Ammon's horn (tissue), 1 donor: ENCODE results near the gene HELZ.
"Not testable (repeated sequence)": the region's sequence is repeated elsewhere in the genome, so short reads cannot be mapped to it uniquely, and the experiment has no call there.

Experiments
- DNase-seq: peaks from one replicate; pipeline ENCODE4 v3.0.0-alpha.2; 2016; ENCODE audit warnings: low spot score

Gene HELZ

DNA sequence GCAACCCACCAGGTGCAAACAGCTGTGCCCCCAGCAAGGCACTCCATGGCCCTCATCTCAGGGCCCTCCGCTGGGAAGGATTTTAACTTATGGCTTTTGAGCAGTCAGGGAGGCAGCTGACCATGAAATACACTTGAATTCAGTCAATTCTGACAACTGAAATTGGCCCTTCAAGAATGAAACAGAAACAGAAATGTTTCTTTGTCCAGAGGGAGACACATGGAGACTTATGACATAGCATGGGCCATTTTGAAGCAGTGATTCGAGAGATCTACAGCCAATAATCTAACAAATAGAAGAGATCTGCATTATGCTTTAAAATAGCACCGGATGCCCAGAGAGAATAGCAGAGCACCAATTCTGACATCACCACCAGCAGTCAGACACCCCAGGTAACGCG lies 193.2 kb downstream of the HELZ start:
- DNase-seq = no peak

DNA sequence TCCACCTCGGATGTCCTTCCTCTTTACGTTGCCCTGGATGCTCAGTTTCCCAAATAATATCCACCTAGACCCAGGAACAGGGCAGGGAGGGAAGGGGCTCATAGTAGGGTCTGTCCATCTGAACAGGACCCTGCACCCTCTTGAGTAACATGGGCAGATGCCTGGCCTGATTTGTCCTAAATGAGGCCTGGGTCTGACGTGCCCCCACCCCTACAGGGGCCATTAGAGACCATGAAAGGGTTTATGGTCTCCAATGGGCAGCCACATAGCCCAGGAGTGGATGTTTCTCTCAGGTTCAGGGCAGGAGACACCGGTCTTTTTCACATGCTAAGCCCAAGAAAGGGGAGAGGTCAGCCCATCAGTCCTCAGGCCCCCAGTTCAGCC lies 193.8 kb downstream of the HELZ start:
- no peak for DNase-seq

DNA sequence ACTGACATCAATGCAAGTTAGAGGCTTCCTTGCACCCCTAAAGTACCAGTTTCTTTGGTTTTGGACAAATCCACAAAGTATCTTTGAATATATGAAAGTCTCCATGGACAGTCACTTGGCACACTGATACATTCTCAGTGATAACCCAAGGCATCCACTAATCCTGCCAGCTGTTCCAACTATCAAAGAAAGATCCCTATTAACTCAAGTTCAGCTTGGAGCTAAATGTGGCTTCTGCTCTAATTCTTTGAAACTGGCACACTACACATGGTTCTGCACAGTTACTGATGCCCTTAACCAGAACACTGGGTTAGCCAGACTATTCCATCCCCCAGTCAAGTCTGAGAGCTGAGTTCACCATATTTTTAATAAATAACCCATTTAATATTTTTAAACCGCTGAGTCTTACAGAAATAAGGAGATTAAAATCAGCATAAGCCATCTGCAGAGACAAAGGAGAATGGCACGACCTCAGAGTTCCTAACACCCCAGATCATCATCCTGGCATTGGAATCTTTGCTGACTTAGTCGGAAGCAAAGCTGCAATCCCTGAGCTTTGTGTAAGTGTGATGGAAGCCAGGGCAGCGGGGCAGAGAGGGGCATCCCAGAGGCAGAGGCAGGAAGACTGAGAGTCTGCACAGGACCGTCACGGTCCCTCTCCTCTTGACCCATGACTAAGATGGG lies 194.4 kb downstream of the HELZ start:
- DNase-seq = no peak

DNA sequence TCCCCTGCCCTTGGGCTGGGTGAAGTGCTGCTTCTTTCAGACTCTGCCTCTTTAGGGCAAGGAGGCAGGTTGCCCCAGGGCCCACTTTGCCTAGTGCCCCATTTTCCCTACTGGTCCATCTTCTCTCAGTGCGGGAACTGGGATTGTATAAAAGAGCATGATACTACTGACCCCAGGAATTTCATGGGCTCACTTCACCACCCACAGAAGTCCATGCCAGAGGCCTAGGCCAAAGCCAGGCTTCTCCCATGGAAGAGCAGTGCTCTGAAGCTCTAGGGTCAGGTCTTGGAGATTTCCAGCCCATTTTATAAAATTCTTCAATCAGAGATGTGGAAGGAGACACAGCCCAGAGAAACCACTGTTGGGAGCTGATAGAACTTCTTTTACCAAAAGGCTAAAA lies 194.9 kb downstream of the HELZ start:
- DNase-seq = no peak

DNA sequence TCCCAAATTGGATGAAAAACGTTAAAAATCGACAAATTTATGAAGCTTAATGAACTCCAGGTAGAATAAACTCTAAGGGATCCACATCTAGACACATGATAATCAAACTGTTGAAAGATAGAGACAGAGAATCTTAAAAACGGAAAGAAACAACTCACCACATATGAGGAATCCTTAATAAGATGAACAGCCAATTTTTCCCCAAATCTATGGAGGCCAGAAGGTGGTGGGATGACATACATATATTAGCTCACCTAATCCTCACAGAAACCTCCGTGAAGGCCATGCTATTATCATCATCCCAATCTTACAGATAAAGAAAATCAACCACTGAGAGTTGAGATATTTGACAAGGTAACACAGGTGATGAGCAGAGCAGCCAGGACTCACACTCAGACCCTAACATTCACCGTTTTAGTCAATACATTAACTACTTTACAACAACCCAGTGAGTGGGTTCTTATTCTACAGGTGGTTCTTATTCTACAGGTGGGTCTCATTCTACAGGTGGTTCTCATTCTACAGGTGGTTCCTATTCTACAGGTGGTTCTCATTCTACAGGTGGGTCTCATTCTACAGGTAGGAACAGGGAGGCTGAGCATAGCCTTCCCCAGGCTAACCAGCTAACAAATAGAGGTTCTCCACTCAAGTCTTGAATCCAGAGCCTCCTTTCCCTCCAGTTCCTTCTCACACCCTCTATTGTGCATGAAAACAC lies 195.8 kb downstream of the HELZ start:
- no peak for DNase-seq

DNA sequence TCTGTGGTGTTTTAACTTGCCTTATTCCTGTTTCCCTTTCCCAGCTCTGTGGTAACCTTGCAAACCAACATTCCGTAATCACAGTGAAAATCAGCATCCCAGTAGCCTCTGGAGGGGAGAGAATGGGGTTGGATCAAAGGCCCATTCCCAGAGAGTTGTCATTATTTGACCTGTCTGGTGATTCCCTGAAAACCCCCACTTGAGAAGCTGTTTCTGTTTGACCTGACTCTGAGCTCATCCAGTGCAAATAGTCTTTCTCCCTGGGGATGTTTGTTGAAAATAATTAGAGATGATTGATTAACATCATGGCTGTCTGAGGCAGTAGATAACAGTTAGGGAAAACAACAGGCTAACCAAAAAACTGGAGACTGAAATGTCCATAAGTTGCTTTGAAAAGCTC lies 197.6 kb downstream of the HELZ start:
- DNase-seq = no peak

DNA sequence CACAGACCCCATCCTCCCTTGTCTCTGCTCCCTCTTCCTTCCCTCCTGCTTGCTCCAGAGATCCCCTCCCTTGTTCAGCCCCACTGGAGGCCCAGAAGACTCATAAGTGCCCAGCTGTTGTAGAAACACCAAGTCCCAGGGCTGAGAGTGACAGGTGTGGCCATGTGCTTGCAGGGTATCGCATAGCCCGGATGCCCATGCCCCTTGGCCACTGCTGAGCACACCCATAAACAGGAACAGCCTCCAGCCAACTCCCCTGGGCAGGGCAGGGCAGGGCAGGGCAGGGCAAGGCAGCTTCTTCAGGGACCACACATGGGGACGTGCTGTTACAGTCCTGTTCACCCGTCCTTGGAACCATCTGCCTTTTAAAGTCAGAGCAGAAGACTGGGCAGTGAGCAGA lies 198.6 kb downstream of the HELZ start:
- no peak for DNase-seq

DNA sequence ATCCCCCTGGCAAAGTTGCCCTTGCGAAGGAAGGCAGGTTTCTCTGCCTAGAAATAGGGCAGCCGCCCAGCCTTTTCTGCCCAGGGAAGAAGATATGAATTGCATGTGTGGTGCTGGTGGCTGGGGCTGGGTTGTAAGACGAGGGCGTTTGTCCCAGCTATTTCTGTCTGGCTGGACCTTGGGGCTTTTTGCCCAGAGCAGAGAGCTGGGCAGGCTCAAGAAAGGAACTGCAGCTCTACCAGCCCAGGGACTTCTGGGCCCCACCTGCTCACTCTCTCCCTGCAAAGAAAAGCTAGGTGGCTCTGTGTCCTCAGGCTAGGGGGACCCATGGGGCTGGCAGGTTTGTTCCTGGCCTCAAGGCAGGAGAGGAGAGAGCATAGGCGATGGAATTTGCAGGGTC lies 200.1 kb downstream of the HELZ start:
- DNase-seq = no peak

DNA sequence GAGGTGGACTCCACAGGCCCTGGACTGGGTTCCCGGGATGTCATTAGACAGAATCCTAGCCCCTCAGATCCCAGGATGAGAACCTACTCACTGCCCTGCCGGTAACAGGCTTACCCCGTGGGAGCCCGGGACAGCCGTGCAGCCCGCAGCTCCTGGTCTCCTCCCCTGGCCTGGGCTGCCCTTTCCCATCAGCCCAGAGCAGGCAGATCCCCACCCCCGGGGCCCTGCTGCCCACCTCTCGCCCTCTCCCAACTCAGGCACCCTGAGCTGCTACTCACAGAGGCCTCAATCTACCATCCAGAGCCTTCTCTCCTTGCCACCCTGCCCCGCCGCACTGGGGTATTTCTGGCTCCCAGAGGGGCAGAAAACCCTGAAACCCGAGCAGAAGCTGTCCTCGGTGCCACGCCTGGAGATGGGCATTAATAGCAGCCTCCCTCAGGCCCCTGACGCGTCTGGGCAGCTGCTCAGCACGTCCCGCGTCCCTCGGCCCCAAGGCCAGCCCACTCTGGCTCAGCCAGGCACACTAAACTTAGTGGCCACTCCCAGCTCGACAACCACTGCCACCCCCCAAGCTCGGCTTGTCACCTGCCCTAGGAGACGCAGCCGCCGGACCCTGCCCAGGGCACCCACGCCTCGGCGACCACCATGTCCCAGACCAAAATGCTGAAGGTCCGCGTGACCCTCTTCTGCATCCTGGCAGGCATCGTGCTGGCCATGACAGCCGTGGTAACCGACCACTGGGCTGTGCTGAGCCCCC lies 200.8 kb downstream of the HELZ start, which contains the start of gene CACNG1:
CACNG1 (plus strand) TSS at position 539 of the 757 bp plus-strand sequence; CDS start at position 646, 107 bp downstream.
- no peak for DNase-seq

DNA sequence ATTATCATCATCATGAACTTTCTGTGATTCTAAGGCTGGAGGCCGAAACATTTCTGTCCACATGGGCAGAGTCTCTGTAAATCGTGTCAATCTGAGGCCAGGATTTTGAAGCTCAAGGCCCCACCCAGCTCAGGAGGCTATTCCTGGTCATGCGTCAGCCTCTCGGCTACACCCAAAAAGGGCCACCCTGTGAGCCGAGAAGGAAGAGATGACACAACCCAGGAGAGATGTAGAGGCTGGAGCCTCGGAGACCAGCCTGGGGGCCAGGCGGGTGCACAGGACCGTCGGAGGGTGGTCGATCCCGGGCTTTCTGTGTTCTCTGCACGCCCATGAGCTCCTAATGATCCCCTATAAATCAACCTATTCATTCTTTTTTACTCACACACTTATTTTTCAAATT lies 201.7 kb downstream of the HELZ start:
- DNase-seq = no peak

DNA sequence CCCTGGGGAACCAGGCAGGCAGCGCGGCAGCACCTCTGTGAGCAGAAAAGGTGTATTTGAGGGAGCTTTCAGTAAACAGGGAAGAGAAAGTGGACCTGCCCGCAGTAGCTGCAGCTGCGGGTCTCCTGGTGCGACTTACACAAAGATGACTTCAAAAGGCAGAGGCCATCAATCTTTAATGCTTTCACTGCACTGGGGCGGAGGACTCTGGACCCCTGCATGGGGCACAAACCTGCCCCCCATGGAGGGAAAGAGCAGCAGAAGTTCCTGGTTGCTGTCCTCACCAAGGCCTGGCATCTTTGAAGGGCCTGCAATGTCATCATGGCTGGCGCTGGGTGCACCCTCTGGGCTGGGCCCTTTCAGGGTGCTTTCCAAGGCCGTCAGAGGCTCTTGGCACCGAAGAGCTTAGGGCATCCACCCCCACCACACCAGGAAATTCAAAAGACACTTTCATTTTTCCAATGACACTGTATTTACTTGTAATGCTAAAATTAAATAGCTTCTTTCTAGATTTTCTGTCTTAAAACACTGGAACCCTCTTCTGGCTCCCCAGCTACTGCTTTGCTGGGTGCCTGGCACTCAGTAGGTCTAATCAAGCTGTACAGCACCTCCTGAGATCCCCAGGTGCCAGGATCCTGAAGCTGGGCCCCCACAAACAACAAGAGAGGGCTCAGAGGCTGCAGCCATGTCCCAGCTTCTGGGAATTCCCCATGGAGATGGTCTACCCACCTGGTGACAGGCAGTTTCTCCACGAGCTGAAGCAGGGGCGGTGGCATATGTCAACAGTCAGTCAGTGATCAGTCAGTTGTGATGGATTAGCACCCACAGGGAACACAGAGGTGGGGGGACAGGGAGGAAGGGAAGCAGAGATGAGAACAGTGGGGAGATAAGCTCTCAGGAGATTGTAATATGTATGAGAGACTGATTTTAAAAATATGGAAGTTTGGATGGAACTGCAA lies 202.8 kb downstream of the HELZ start:
- no peak for DNase-seq

DNA sequence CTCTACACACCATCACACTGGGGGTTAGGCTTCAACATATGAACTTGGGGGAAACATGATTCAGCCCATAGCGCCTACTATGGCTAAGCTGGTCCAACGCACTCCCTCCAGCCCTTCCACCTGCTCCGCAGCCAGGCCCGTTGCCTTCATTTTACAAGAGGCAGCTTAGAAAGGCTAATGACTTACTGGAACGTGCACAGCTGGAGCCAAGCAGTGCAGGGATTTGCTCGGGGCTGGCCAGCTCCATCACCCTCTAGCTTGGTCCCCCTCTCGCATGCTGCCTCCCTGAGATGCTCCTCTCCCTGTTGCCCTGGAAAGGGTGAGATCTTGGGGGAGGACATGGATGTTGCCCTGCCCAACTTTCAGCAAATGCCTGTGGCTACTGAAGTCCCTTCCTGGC lies 203.5 kb downstream of the HELZ start:
- no peak for DNase-seq

DNA sequence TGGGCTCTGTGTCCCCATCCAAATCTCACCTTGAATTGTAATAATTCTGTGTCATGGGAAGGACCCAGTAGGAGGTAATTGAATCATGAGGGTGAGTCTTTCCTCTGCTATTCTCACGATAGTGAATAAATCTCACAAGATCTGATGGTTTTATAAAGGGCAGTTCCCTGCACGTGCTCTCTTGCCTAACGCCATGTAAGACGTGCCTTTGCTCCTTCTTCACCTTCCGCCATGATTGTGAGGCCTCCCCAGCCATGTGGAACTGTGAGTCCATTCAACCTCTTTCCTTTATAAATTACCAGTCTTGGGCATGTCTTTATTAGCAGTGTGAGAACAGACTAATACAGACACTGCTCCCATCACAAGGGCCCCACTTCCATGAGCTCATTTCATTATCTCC lies 203.9 kb downstream of the HELZ start:
- not testable (repeated sequence) for DNase-seq

DNA sequence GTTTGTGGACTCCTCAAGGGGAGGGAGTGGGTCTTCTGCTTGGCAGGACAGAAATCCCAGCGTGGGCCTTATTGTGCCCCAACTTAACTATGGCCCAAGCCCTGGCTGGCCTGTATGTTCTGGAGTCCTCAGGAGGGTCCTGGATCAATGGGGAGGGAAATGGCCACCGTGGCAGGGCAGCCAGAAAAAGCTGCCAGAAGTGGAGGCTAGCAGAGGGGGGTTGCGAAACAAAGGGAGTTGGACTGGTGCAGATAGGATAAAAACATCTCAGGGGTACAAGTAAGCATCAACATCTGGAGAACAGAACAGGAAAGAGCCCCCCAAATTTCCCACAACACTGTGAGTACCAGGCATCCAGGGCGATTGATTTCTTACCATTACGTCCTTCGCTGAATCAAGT lies 204.3 kb downstream of the HELZ start:
- no peak for DNase-seq

DNA sequence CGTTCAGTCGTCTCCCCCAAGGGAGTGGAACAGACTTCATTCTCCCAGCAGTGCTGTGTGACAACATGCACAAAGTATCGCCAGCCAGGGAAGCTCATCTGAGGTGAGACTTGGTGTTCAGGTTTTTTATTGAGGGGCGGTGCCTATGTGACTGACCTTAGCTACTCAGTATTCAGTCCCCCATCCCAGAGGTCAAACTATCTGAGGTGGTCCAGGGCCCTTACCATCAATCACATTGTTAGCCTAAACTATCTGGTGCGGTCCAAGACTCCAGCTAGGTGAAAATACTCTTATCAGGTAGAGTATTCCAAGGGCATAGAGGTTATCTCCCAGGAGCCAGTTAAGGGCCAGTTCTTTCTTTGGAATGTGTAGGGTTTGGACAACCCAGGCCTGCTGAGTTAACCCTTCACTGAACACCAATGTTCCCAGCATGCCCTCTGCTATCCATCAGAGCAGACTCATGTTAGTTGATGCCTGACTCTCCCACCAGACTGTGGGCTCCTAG lies 206.1 kb downstream of the HELZ start:
- DNase-seq = no peak

DNA sequence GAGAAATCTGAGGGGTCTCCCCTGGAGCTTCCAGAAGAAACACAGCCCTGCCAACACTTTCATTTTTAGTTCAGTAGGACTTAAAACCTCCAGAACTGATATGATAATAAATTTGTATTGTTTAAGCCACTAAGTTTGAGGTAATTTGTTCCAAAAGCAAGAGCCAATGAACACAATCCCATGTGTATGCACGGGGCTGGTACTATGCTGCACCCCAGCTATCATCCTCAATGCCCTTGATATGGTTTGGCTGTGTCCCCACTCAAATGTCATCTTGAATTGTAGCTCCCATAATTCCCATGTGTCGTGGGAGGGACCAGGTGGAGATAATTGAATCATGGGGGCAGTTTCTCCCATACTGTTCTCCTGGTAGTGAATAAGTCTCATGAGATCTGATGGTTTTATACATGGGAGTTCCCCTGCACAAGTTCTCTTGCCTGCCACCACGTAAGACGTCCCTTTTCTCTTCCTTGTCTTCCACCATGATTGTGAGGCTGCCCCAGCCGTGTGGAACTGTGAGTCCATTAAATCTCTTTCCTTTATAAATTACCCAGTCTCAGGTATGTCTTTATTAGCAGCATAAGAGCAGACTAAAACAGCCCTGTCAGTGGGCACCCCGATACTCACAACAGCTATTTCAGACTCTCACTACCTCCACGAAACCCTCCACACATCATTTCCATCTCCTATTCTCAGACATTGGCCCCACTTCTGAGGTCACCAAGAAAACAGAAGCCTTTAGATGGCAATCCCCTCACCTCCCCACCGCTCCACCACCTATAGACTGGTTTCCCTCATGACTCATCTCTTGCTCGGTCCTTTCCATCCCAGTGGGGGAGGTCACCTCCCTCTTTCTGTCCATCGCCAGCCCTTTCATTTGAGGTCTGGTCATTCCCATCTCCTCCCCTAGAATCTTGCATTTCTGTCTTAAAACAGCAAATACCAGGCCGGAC lies 209.6 kb downstream of the HELZ start:
- DNase-seq = no peak

DNA sequence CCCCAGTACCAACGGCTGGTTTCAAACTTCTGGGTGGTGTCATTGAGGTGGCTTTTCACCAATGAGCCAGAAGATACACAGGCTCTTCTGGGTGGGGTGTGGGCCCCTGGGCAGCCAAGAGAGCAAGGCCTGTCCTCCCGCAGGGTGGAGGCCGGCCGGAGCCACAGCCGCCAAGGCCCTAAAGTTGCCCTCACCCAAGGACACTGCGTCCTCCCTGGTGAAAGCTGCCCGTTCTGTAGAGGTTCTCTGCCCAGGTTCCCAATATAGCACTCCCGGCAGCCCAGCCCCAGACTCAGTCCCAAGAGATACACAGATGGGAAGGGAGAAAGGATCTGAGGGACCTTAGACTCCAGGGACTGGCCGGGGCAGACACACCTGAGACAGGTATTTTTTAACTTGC lies 211.4 kb downstream of the HELZ start:
- no peak for DNase-seq

DNA sequence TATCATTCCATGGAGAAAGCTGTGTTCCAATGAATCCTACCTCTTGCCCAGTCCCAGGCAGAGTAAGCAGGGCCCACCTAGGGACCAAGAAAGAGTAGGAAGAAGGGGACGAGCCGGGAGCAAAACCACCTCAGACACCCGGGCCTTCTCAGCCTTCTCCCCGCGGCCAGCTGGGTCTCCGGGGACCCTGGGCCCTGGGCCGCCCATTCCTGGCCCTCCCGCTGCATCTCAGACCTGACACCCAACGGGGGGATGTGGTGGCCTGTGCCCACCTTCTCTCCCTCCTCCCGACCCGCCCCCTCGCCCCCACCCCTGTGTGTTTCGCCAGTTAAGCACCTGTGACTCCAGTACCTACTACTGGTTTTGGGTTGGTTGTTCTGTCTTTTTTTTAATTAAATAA lies 212.0 kb downstream of the HELZ start:
- no peak for DNase-seq

DNA sequence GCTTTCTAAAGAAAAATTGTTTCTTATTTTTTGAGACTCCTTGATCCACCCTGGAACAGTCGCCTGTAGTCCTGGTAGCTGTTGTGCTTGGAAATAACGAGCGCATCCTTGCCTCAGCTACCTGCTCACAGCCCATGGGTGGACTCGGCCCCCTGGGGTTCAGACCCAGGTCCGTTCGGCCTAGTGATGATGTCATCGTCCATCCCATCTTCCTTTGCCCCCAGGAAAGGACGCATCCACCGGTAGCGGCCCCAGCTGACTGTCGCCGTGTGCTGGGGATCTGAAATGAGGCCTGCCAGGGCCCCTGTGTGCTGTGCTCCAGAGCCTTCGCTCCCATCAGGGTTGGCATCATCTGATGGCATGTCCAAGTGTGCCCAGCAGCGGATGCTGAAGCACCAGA lies 212.6 kb downstream of the HELZ start:
- DNase-seq = no peak

DNA sequence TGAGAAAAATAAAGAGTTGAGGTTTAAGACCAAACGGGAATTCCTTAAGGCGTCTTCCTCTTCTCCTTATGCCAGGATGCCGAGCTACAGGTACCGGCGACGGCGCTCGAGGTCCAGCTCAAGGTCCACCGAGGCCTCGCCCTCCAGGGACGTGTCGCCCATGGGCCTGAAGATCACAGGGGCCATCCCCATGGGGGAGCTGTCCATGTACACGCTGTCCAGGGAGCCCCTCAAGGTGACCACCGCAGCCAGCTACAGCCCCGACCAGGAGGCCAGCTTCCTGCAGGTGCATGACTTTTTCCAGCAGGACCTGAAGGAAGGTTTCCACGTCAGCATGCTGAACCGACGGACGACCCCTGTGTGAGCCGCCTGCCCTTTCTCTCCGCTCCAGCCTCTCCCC lies 214.4 kb downstream of the HELZ start:
- no peak for DNase-seq
